HCT116 (cell line): ENCODE data around the gene UBE2F.

ENCODE experiments used
- ATF3 ChIP-seq: IDR thresholded peaks from 2 replicates; pipeline ENCODE4 v1.6.1; 2012
- CTCF ChIP-seq, 3 experiments: fragments of 200-600 bp in 1 of 3; sonication (generic) in 1 of 3; IDR thresholded peaks in 2 of 3; conservative IDR thresholded peaks in 1 of 3; 2 replicates each; pipeline ENCODE4 v1.5.1; 2012 to 2017; ENCODE audit warnings: low read depth in 2 of 3, low read length in 2 of 3, antibody characterized with exemption in 1 of 3, borderline replicate concordance in 1 of 3, control low read depth in 1 of 3, mild to moderate bottlenecking in 1 of 3, mixed read lengths in 1 of 3, mixed run types in 1 of 3, moderate library complexity in 1 of 3; ENCODE audit not compliant: insufficient read depth in 1 of 3
- ELF1 ChIP-seq: IDR thresholded peaks from 2 replicates; pipeline ENCODE4 v1.6.1; 2012; ENCODE audit warnings: low read depth, borderline replicate concordance
- POLR2A ChIP-seq: IDR thresholded peaks from 2 replicates; pipeline ENCODE4 v1.7.0; 2011; ENCODE audit warnings: borderline replicate concordance; ENCODE audit not compliant: insufficient read depth, insufficient read length; ENCODE audit errors: extremely low read depth
- SIN3A ChIP-seq: IDR thresholded peaks from 2 replicates; pipeline ENCODE4 v1.6.1; 2012; ENCODE audit warnings: low read depth

GRCh38 chr2:238010572-238010971 is 43.8 kb downstream of the UBE2F start:
- no peak for TF ChIP-seq ELF1
- TF ChIP-seq ATF3 = no peak
- no peak for TF ChIP-seq POLR2A
- no peak for TF ChIP-seq CTCF (IDR thresholded peaks at IDR 0.05 in 2 of 3, conservative IDR thresholded peaks at IDR 0.05 in 1 of 3; ENCODE audit: borderline replicate concordance in 1 of 3, insufficient read depth in 1 of 3, low read depth in 2 of 3, low read length in 2 of 3)
- no peak for TF ChIP-seq SIN3A
